Body of pancreas (tissue), 4 donors: ENCODE data around the gene RHEX. TPM values are rescaled to one million over a fixed set of nuclear protein-coding genes. Genes with fewer than 3 reads are reported as not detected.

Experiments used
- ATAC-seq: fragments of 150-250 bp; one replicate; pipeline ENCODE4 v1.9.1; 2016
- DNase-seq, 4 donors: peaks; one replicate each; pipeline ENCODE4 v3.0.0-alpha.2; 2019
- H3K27ac ChIP-seq, 4 donors: fragments of 200-600 bp; sonication (generic); 1 replicate in 3 of 4; 2 replicates in 1 of 4; pipeline versions ENCODE4 v1.5.1 to v1.6.1; 2016 to 2019; ENCODE audit warnings: mild to moderate bottlenecking in 1 of 4, mixed read lengths in 1 of 4, moderate library complexity in 1 of 4
- H3K27me3 ChIP-seq, 2 donors: fragments of 200-600 bp; sonication (generic); one replicate each; pipeline ENCODE4 v1.6.0; 2016; ENCODE audit warnings: mild to moderate bottlenecking in 1 of 2
- H3K36me3 ChIP-seq, 2 donors: fragments of 200-600 bp; sonication (generic); replicated peaks in 1 of 2; 2 replicates each; pipeline ENCODE4 v1.5.1; 2016; ENCODE audit warnings: low read depth in 2 of 2; ENCODE audit not compliant: insufficient read depth in 1 of 2
- H3K4me1 ChIP-seq: fragments of 200-600 bp; sonication (generic); one replicate; pipeline ENCODE4 v1.6.0; 2016
- H3K4me3 ChIP-seq, 2 donors: fragments of 200-600 bp; sonication (generic); 1 replicate in 1 of 2; 2 replicates in 1 of 2; pipeline ENCODE4 v1.5.1; 2016 to 2019
- H3K9me3 ChIP-seq, 3 donors: fragments of 200-600 bp; sonication (generic); 1 replicate in 2 of 3; 2 replicates in 1 of 3; pipeline ENCODE4 v1.5.1; 2016
- POLR2A ChIP-seq, 3 donors: fragments of 450-650 bp; IDR thresholded peaks; one replicate each; pipeline ENCODE4 v1.6.1; 2016; ENCODE audit warnings: antibody characterized with exemption in 3 of 3, mild to moderate bottlenecking in 2 of 3
- WGBS, 2 donors: methylation state at CpG; one replicate each; pipeline ENCODE4 v1.1.5; 2017; 5-methylcytosine and 5-hydroxymethylcytosine counted together
- intact Hi-C: fragments of 100-400 bp; cut with DNase I; formaldehyde crosslinking; loops from one replicate; pipeline ENCODE4 v1.15.1; 2023
- total RNA-seq, 2 donors: library from RNA; depleted of rRNA; stranded (reverse); fragments of >200 nt; gene quantifications; one replicate each; pipeline ENCODE4 v1.1.0, GENCODE V29; 2016
- TF ChIP-seq, protein P1 (sequence below), 7 experiments: fragments of 450-650 bp in 4 of 7; fragments of 200-600 bp in 3 of 7; sonication (generic) in 3 of 7; IDR thresholded peaks; one replicate each; pipeline ENCODE4 v1.5.1; 2016 to 2019; ENCODE audit warnings: antibody characterized with exemption in 7 of 7

The RHEX gene
- total RNA-seq, 2 donors from 2014 or later, result 0.52 TPM; not detected in 1

- ATAC-seq (no peak), DNase-seq (no peak)
- Histone ChIP-seq H3K4me1 (peaks cover 6% of the 10 kb centered on the region), H3K36me3 (no peaks in the 10 kb centered on the region), H3K27me3 (no peaks in the 10 kb centered on the region), H3K27ac (no peak overlapping the region), H3K4me3 (no peak overlapping the region), H3K9me3 (no peaks in the 10 kb centered on the region)
- TF ChIP-seq, protein P1, sequence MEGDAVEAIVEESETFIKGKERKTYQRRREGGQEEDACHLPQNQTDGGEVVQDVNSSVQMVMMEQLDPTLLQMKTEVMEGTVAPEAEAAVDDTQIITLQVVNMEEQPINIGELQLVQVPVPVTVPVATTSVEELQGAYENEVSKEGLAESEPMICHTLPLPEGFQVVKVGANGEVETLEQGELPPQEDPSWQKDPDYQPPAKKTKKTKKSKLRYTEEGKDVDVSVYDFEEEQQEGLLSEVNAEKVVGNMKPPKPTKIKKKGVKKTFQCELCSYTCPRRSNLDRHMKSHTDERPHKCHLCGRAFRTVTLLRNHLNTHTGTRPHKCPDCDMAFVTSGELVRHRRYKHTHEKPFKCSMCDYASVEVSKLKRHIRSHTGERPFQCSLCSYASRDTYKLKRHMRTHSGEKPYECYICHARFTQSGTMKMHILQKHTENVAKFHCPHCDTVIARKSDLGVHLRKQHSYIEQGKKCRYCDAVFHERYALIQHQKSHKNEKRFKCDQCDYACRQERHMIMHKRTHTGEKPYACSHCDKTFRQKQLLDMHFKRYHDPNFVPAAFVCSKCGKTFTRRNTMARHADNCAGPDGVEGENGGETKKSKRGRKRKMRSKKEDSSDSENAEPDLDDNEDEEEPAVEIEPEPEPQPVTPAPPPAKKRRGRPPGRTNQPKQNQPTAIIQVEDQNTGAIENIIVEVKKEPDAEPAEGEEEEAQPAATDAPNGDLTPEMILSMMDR (IDR thresholded peaks at IDR 0.05), result no peak
- TF ChIP-seq POLR2A (IDR thresholded peaks at IDR 0.05), result no peak
- intact Hi-C loops, result loop anchor here (5.0 kb wide), 1 partner anchor 75 kb away; no protein-coding TSS in a partner anchor
- 50 to 53% methylated on average over 7 of the region's 7 CpGs for WGBS, 2 donors
Measured at GRCh38 chr1:206107168-206107544, 54.2 kb downstream of the RHEX start.

DNA sequence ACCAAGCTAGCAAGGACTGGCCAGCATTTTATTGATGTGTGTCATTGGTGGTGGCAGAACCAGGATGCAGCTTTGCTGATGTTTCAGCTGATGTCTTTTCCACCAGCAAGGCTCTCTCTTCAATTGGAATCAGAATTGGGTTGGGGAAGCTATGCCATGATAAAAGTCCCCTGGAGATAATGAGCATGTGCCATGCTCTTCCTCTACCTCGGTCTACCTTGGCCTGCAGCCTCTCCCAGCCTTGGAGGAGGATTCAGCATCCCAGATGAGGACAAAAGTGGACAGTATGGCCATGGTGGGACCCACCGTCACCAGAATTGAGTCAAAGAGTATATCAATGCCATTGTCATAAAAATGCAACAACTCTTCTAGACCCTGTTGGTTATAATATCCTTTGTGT, 55.7 kb downstream of the RHEX start:
- Histone ChIP-seq H3K9me3 (no peaks in the 10 kb centered on the region), H3K4me3 (no peak overlapping the region), H3K4me1 (peaks cover 17% of the 10 kb centered on the region), H3K36me3 (no peaks in the 10 kb centered on the region), H3K27me3 (no peaks in the 10 kb centered on the region), H3K27ac (no peak overlapping the region)
- no peak for TF ChIP-seq POLR2A (IDR thresholded peaks at IDR 0.05)
- TF ChIP-seq, protein P1 (IDR thresholded peaks at IDR 0.05), result no peak
- intact Hi-C loops, result loop anchor here (5.0 kb wide), 1 partner anchor 76 kb away; no protein-coding TSS in a partner anchor
- ATAC-seq (no peak), DNase-seq (no peak)
- WGBS, 2 donors, result 70 to 83% methylated on average over 2 of the region's 2 CpGs

- DNase-seq (no peak), ATAC-seq (no peak)
- 68 to 77% methylated on average over 3 to 4 of the region's 4 CpGs for WGBS, 2 donors
- intact Hi-C loops, result loop anchor here (5.0 kb wide), 1 partner anchor 77 kb away; no protein-coding TSS in a partner anchor
- Histone ChIP-seq H3K4me3 (no peak overlapping the region), H3K9me3 (no peaks in the 10 kb centered on the region), H3K36me3 (no peaks in the 10 kb centered on the region), H3K27me3 (no peaks in the 10 kb centered on the region), H3K27ac (no peak overlapping the region), H3K4me1 (peaks cover 17% of the 10 kb centered on the region)
- TF ChIP-seq POLR2A (IDR thresholded peaks at IDR 0.05), result no peak
- TF ChIP-seq, protein P1 (IDR thresholded peaks at IDR 0.05), result no peak
Measured at GRCh38 chr1:206109718-206110117, 56.7 kb downstream of the RHEX start.

DNA sequence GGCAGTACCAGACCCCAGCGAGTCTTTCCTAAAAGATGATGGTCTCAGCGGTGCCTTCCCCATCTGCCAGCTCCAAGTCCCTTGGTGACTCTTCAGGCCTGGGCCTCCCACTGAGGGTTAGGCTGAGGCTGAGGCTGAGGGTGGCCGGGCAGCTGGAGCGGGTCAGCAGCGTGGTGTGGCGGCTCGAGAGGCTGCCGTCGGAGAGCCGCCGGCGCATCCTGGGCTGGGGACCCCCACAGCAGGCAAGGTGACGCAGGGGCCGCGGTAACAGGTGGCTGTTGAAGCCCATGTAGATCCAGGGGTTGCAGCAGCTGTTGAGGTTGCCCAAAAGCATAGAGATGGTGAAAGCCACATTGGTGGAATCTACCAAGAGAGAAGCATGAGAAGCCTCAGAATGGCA, 57.2 kb downstream of the RHEX start:
- H3K27me3 ChIP-seq, result no peaks in the 10 kb centered on the region
- peaks cover 17% of the 10 kb centered on the region for H3K4me1 ChIP-seq
- no peak overlapping the region for H3K27ac ChIP-seq
- DNase-seq (no peak), ATAC-seq (no peak)
- 95 to 100% methylated on average over 1 to 14 of the region's 15 CpGs for WGBS, 2 donors
- no peaks in the 10 kb centered on the region for H3K36me3 ChIP-seq
- no peaks in the 10 kb centered on the region for H3K9me3 ChIP-seq
- intact Hi-C loops, result no loop called here
- H3K4me3 ChIP-seq, result no peak overlapping the region
- no peak for TF ChIP-seq POLR2A (IDR thresholded peaks at IDR 0.05)
- TF ChIP-seq, protein P1 (IDR thresholded peaks at IDR 0.05), result no peak

DNA sequence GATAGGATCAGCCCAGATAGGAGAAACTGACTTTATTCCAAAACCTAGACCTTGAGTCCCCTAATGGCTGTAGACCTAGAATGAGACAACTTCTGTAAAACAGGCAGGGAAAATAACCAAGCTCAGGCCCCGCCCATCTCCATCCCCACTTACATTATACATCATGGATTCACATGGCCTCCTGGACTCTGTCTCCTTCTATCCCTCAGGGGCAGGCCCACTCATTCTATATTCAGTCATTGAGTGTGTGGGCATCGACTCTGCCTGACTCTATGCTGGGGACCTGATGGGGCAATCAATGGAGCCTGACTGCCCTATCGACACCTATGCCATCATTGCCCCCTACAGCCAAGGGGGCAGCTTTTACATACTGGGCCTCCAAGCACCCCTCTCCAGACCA, 57.8 kb downstream of the RHEX start:
- DNase-seq (no peak), ATAC-seq (no peak)
- no peak overlapping the region for H3K4me3 ChIP-seq
- intact Hi-C loops, result no loop called here
- H3K9me3 ChIP-seq, result no peaks in the 10 kb centered on the region
- TF ChIP-seq, protein P1 (IDR thresholded peaks at IDR 0.05), result no peak
- no peak for TF ChIP-seq POLR2A (IDR thresholded peaks at IDR 0.05)
- no peaks in the 10 kb centered on the region for H3K27me3 ChIP-seq
- 93 to 94% methylated on average over 3 of the region's 3 CpGs for WGBS, 2 donors
- no peak overlapping the region for H3K27ac ChIP-seq
- H3K36me3 ChIP-seq, result no peaks in the 10 kb centered on the region
- peaks cover 17% of the 10 kb centered on the region for H3K4me1 ChIP-seq
